Stimulated activated naive CD4-positive, alpha-beta T cell (primary cell): ENCODE results near the gene PYCR2.
A peak's percentile ranks its signal among the peaks of the same experiment; 100 is the strongest.
"Not testable (repeated sequence)": the region's sequence is repeated elsewhere in the genome, so short reads cannot be mapped to it uniquely, and the experiment has no call there.

Experiments
- DNase-seq, 6 experiments: peaks; one replicate each; lab custom pipeline; 2025; lab: John Stamatoyannopoulos, UW

The PYCR2 gene

DNA sequence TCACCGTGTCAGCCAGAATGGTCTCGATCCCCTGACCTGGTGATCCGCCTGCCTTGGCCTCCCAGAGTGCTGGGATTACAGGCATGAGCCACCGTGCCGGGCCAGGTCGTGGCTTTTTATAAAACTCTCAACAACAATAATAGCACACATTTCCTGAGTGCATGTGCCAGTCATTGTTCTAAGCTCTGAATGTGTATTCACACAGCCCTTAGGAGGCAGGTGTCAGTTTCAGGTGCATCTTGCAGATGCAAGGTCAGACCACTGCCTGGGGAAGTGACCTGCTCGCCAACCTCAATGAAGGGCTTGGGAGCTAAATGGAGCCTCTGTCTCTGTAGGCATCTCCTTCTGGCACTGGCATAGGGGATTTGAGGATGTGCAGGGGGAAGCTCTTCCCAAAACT lies 18.5 kb upstream of the PYCR2 start:
- no peak for DNase-seq

- DNase-seq, result no peak
Observed at GRCh38 chr1:225941942-225942222, 17.8 kb upstream of the PYCR2 start.

DNA sequence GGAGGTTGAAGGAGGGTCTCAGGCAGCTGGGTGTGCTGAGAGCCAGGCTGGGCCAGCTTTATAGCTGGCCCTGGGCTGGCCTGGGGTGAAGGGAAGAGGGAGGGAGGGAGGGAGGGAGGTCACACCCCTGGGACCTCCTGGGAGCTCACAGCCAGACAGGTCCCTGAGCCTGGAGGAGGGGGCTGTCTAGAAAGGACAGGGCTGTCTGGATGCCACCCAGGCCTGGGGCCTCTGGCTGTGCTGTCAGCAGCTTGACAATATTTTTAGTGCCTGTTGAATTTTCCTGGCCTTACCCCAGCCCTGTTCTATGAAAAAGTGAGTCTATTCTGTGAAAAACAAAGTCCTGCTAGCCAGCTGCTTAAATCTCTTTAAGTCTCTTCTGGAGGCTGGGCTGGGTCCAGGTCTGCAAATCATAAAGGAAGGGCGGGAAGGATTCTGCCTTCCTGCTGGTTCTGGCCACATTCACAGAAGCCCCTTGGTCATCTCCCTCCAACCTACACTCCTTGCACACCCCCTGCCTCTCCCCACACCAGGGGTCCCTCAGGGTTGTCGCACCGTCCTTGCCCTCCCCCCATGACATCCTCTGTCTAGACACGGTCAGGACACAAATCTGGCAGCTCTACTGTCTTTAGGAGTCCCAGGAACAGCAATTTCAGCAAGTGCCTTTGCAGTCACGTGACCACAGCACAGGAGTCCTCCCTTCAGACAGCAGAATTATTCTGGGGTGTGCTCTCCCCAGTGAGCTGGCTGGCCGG lies 17.3 kb upstream of the PYCR2 start, which contains the start of gene LEFTY2:
LEFTY2 (minus strand) TSS at position 34 of the 755 bp plus-strand sequence. CDS start 80 bp downstream, outside the sequence.
- DNase-seq, result no peak

DNA sequence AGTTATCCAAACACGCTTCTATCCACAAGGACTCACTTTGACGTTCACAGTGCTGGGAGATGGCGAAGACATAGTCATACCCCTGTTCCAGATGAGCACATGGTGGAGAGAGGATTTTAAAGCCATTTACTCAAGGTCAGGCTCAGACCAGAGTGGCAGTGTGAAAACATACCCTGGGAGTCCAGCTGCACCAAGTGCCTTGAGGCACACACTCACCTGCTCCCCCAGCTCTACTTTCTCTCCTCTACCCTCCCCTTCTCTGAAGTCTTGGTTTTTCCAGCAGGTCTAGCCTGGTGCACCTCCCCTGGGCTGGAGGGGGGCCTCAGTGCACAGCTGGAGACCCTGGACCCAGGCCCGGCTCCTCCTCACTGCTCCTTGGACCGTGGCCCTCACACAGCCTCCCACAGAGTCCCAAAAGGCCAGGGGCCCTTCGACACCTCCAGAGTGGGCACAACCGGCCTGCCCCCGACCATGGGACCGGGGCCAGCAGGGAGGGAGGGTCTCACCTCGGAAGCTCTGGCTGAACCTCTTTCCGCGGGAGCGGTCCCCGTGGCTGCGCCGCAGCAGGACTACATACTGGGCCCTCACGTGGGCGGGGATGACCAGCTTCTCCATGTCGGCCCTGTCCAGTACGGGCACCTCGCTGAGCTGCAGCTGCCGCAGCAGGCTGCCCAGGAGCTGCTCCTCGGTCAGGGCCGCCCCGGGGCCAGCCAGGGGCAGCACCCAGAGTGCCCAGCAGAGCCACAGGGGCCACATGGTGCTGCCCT lies 16.5 kb upstream of the PYCR2 start:
- DNase-seq, result no peak

DNA sequence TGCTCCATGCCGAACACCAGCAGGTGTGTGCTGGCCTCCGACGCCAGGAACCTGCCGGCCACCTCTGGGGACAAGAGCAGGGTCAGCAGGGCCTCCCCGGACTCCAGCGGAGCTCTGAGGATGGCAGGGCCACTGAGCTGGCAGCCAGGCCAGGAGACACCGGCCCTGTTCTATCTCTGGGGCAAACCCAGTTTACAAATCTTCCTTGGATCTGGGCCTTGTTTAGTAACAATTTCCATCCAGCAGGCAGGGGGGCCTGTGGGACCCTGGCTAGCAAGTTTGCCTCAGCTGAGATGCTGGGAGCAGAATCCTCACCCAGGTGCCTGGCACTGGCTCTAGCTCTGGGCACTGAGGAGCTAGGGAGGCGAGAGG lies 15.9 kb upstream of the PYCR2 start:
- not testable (repeated sequence) for DNase-seq

GRCh38 chr1:225939097-225939938 lies 15.3 kb upstream of the PYCR2 start:
- not testable (repeated sequence) for DNase-seq

- DNase-seq, result no peak
Observed at GRCh38 chr1:225937048-225937968, 13.3 kb upstream of the PYCR2 start.

- no peak for DNase-seq
Observed at GRCh38 chr1:225936523-225936922, 12.5 kb upstream of the PYCR2 start.

DNA sequence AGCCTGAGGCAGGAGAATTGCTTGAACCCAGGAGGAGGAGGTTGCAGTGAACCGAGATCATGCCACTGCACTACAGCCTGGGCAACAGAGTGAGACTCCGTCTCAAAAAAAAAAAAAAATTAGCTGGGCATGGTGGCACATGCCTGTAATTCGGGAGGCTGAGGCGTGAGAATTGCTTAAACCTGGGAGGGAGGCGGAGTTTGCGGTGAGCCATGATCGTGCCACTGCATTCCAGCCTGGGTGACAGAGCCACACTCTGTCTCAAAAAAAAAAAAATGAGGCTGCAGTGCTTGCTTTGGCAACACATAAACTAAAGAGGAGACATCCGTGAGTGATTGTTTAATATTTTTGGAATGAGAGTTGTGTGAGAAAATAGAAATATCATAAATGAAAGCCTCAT lies 12.0 kb upstream of the PYCR2 start:
- DNase-seq, result not testable (repeated sequence)

DNA sequence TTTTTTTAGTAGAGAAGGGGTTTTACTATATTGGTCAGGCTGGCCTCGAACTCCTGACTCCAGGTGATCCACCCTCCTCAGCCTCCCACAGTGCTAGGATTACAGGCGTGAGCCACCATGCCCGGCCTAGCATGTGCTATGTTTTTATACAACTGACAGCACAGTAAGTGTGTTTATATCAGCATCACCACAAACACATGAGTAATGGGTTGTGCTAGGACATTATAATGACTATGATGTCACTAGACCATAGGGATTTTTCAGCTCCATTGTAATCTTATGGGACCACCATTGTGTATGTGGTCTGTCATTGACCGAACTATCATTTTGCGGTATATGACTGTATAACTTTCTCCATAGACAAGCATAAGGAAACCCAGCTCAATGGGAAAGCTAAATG lies 10.7 kb upstream of the PYCR2 start:
- DNase-seq, result no peak

- DNase-seq, result no peak
Observed at GRCh38 chr1:225933072-225933471, 9.0 kb upstream of the PYCR2 start.

DNA sequence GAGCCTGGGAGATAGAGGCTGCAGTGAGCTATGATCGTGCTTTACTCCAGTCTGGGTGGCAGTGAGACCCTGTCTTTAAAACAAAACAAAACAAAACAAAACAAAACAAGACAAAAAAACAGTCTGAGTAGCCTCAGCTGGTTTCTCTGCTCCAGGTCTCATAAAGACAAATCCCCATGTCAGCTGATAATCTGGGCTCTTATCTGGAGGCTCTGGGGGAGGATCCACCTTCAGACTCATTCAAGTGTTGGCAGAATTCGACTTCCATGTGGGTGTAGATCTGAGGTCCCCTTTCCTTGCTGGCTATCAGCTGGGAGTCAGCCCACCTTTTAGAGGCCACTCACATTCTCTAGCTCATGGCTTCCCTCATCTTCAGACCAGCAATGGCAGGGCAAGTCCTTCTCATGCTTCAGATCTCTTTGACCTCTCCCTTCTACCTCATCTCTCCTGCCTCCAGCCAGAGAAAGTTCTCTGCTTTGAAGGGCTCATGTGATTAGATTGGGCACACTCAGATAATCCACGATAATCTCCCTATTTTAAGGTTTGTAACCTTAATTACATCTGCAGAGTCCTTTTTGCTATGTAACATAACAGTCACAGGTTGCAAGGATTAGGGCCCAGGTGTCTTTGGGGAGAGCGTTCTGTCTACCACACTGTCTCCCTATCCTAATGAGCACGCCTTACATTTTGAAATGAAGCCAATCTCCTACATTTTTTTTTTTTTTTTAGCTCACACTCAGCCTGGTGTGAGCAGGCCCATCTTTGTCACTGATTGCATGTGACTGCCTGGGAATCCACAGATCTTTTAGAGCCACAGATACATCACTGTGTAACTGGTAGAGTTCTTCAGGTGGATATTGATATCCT lies 7.5 kb upstream of the PYCR2 start:
- DNase-seq, result no peak

DNA sequence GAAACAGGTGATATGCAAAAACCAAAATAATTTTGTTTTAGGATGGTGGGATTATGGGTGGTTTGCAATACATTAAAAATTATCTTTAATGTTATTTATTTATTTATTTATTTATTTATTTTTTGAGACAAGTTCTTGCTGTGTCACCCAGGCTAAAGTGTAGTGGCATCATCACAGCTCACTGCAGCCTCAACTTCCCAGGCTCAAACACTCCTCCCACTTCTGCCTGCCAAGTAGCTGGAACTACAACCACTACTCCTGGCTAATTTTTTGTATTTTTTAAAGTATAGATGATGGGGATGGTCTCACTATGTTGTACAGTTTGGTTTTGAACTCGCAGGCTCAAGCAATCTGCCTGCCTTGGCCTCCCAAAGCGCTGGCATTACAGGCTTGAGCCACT lies 6.5 kb upstream of the PYCR2 start:
- no peak for DNase-seq

- not testable (repeated sequence) for DNase-seq
Observed at GRCh38 chr1:225929462-225929861, 5.4 kb upstream of the PYCR2 start.

DNA sequence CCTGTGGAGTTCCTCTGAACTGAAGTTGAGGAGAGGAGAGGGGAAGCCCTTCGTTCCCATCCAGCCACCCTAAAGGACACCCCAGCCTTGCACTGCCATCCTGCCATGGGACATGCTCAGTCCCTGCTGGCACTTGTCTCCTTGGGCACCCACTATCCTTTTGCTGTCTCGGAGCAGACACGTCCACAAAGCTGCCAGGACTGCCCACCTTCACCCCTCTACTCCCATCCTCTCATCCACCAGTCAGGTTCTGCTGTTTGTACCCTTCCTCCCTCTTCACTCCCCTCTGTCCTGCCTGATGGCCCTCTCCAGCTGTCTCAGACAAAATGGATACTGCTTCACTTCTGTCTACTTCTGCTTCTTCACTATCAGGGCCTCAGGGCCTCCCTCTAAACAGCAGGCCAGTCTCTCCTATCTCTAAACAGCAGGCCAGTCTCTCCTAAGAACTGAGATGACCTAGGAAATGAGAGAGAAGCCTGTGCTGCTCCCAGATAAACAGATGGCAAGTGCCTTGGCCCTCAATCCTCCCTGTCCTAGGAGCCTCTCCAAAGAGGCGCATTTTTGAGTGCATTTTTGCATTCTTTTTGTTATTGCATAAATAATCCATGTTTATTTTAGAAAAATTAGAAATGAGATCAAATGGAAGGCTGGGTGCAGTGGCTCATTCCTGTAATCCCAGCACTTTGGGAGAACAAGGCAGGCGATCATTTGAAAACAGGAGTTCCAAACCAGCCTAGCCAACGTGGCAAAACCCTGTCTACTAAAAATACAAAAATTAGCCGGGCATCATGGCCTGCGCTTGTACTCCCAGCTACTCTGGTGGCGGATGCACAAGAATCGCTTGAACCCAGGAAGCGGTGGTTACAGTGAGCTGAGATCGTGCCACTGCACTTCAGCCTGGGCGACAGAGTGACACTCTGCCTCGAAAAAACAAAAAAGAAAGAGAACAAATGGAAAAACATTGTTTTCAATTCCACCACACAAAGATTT lies 4.4 kb upstream of the PYCR2 start:
- DNase-seq, result peak in 4 of 6 experiments; percentile 10 to 56 (median 38)

DNA sequence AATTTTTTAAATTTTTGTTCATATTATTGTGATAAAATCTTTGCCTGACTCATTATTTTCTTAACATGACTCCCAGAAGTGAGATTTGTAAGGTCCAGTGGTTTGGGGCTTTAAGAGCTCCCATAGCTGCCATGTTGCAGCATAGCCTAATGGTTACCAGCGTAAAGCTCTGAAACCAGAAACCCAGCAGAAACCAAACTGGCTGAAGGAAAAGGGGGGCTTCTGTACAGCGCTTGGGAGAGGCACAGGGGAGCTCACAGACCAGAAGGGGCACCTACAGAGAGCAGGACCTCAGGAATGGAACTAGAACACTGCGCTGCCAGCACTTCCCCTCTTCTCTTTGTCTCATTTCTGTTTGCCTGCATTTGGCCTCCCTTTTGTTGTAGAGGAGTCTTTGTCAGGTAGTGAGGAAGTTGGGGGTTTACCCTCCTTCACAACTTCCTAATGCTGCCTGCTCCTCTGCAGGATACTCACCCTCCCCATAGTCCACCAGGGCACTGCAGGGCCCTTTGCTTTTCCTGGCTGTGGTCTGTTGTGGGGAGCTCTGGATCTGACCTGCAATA lies 2.6 kb upstream of the PYCR2 start:
- DNase-seq, result peak in 1 of 6 experiments; percentile 10

- DNase-seq, result no peak
Observed at GRCh38 chr1:225923381-225923691, 714 bp downstream of the PYCR2 start.

GRCh38 chr1:225921734-225922709 lies 2.0 kb downstream of the PYCR2 start:
- no peak for DNase-seq
